SK-N-SH (cell line): ENCODE measurements around the gene USP40. TPM values are rescaled to one million over a fixed set of nuclear protein-coding genes. Genes with fewer than 3 reads are reported as not detected.

Source experiments
- CTCF ChIA-PET: fragments of 300-600, 350-600 bp; formaldehyde crosslinking; extraction: SDS; loops from one replicate; lab custom pipeline; 2021; lab: Yijun Ruan, JAX
- POLR2A ChIA-PET: fragments of 350-600 bp; sonication (Branson Sonifier 250); formaldehyde crosslinking; extraction: SDS; loops from one replicate; lab custom pipeline; 2020; ENCODE audit warnings: antibody characterized with exemption, inconsistent platforms; lab: Yijun Ruan, JAX
- DNase-seq: peaks from one replicate; pipeline ENCODE4 v3.0.0; 2012
- H2AFZ ChIP-seq: fragments of 200-600 bp; sonication (generic); 2 replicates; pipeline ENCODE4 v1.8.1; 2016; ENCODE audit warnings: antibody characterized with exemption, mild to moderate bottlenecking, low read depth
- H3F3A ChIP-seq: fragments of 200-600 bp; sonication (generic); replicated peaks from 2 replicates; pipeline ENCODE3; 2016; ENCODE audit warnings: antibody characterized with exemption, mild to moderate bottlenecking; ENCODE audit not compliant: insufficient read depth
- H3K27ac ChIP-seq, 2 experiments: fragments of 200-500 bp in 1 of 2; fragments of 200-600 bp in 1 of 2; sonication (Bioruptor generic) in 1 of 2; sonication (generic), shearing (Covaris generic) in 1 of 2; 2 replicates each; pipeline versions ENCODE4 v1.5.1 to v1.6.1; 2014 to 2016; ENCODE audit warnings: low read depth in 2 of 2, inconsistent platforms in 1 of 2, low read length in 1 of 2, mild to moderate bottlenecking in 1 of 2, mixed read lengths in 1 of 2
- H3K27me3 ChIP-seq: fragments of 200-600 bp; sonication (generic), shearing (Covaris generic); 2 replicates; pipeline ENCODE4 v1.6.1; 2016; ENCODE audit warnings: mixed run types; ENCODE audit not compliant: insufficient read depth
- H3K36me3 ChIP-seq, 2 experiments: fragments of 200-500 bp in 1 of 2; fragments of 200-600 bp in 1 of 2; sonication (Bioruptor generic) in 1 of 2; sonication (generic) in 1 of 2; replicated peaks in 1 of 2; 2 replicates each; pipeline versions ENCODE3 to v1.5.1; 2014 to 2016; ENCODE audit warnings: low read length in 1 of 2, mild to moderate bottlenecking in 1 of 2; ENCODE audit not compliant: insufficient read depth in 2 of 2, control insufficient read depth in 1 of 2
- H3K4me1 ChIP-seq, 2 experiments: fragments of 200-500 bp in 1 of 2; fragments of 200-600 bp in 1 of 2; sonication (Bioruptor generic) in 1 of 2; sonication (generic), shearing (Covaris generic) in 1 of 2; 2 replicates each; pipeline versions ENCODE4 v1.5.1 to v1.6.1; 2014 to 2016; ENCODE audit warnings: low read depth in 1 of 2, low read length in 1 of 2, mixed run types in 1 of 2; ENCODE audit not compliant: insufficient read depth in 2 of 2, control insufficient read depth in 1 of 2
- H3K4me2 ChIP-seq: fragments of 200-600 bp; sonication (generic), shearing (Covaris generic); 2 replicates; pipeline ENCODE4 v1.6.1; 2017; ENCODE audit warnings: mixed run types
- H3K4me3 ChIP-seq, 2 experiments: fragments of 200-500 bp in 1 of 2; fragments of 200-600 bp in 1 of 2; sonication (Bioruptor generic) in 1 of 2; sonication (generic), shearing (Covaris generic) in 1 of 2; 2 replicates each; pipeline versions ENCODE4 v1.5.1 to v1.8.1; 2014 to 2016; ENCODE audit warnings: low read depth in 2 of 2, inconsistent platforms in 1 of 2, low read length in 1 of 2, mild to moderate bottlenecking in 1 of 2, mixed read lengths in 1 of 2, moderate library complexity in 1 of 2
- H3K79me2 ChIP-seq: fragments of 200-600 bp; sonication (generic); 2 replicates; pipeline ENCODE4 v1.8.1; 2017; ENCODE audit warnings: mild to moderate bottlenecking; ENCODE audit not compliant: insufficient read depth
- H3K9ac ChIP-seq: fragments of 200-600 bp; sonication (generic); 2 replicates; pipeline ENCODE4 v1.6.1; 2017; ENCODE audit warnings: mixed run types
- H3K9me2 ChIP-seq: fragments of 200-600 bp; sonication (generic); 2 replicates; pipeline ENCODE4 v1.6.1; 2017; ENCODE audit warnings: mixed run types
- H3K9me3 ChIP-seq: fragments of 200-600 bp; sonication (generic); 2 replicates; pipeline ENCODE4 v1.6.1; 2017; ENCODE audit warnings: mixed run types, mild to moderate bottlenecking, moderate library complexity
- H4K20me1 ChIP-seq: fragments of 200-600 bp; sonication (generic); 2 replicates; pipeline ENCODE4 v1.6.1; 2017; ENCODE audit warnings: mild to moderate bottlenecking, mixed run types; ENCODE audit not compliant: insufficient read depth
- EP300 ChIP-seq, 2 experiments: IDR thresholded peaks; 2 replicates each; pipeline versions ENCODE4 v1.4.0 to v1.6.1; 2012; ENCODE audit warnings: borderline replicate concordance in 1 of 2, low read depth in 1 of 2, low read length in 1 of 2
- FOXM1 ChIP-seq: IDR thresholded peaks from 2 replicates; pipeline ENCODE4 v1.4.0; 2012; ENCODE audit warnings: low read depth, mild to moderate bottlenecking
- GATA2 ChIP-seq: sonication (generic); formaldehyde crosslinking; IDR thresholded peaks from 2 replicates; pipeline ENCODE4 v1.5.0; 2020; ENCODE audit warnings: mild to moderate bottlenecking, missing genetic modification reagents
- MEF2A ChIP-seq: IDR thresholded peaks from 2 replicates; pipeline ENCODE4 v1.4.0; 2012; ENCODE audit warnings: low read depth, borderline replicate concordance
- MXI1 ChIP-seq: IDR thresholded peaks from 2 replicates; pipeline ENCODE4 v1.6.1; 2012; ENCODE audit warnings: mild to moderate bottlenecking, low read depth, low read length, improper control_type of control experiment
- NFIC ChIP-seq: IDR thresholded peaks from 2 replicates; pipeline ENCODE4 v1.4.0; 2012; ENCODE audit warnings: borderline replicate concordance
- RAD21 ChIP-seq: IDR thresholded peaks from 2 replicates; pipeline ENCODE4 v1.6.1; 2012; ENCODE audit warnings: mild to moderate bottlenecking, low read length
- RCOR1 ChIP-seq: fragments of 150-350 bp; IDR thresholded peaks from 2 replicates; pipeline ENCODE4 v1.6.1; 2017; ENCODE audit warnings: antibody characterized with exemption, low read length
- SIN3A ChIP-seq: IDR thresholded peaks from 2 replicates; pipeline ENCODE4 v1.6.1; 2012; ENCODE audit warnings: low read depth, mild to moderate bottlenecking, low read length, moderate library complexity, borderline replicate concordance
- WGBS: methylation state at CpG from one replicate; pipeline ENCODE4 v1.1.6; 2017; ENCODE audit warnings: low lambda C conversion rate; 5-methylcytosine and 5-hydroxymethylcytosine counted together
- polyA plus RNA-seq, 3 experiments: library from polyadenylated mRNA; depleted of rRNA; stranded (reverse); fragments of >200 nt; gene quantifications; 2 replicates each; pipeline ENCODE4 v1.2.3, GENCODE V29; 2012
- TF ChIP-seq, protein P1 (sequence below): IDR thresholded peaks from 2 replicates; pipeline ENCODE4 v1.4.0; 2012; ENCODE audit warnings: low read depth
- TF ChIP-seq, protein P2 (sequence below): fragments of 150-350 bp; IDR thresholded peaks from 2 replicates; pipeline ENCODE4 v1.6.1; 2017; ENCODE audit warnings: antibody characterized with exemption, low read length, low read depth, borderline replicate concordance
- TF ChIP-seq, protein P3 (sequence below): IDR thresholded peaks from 2 replicates; pipeline ENCODE4 v1.6.1; 2012; ENCODE audit warnings: mild to moderate bottlenecking, low read depth, low read length, moderate library complexity
- TF ChIP-seq, protein P4 (sequence below): fragments of 200-600 bp; sonication (generic); IDR thresholded peaks from 2 replicates; pipeline ENCODE4 v1.6.1; 2017; ENCODE audit warnings: antibody characterized with exemption, mild to moderate bottlenecking, moderate library complexity

The USP40 gene
- polyA plus RNA-seq, 1 of the 3 experiments (the other 2 are of a cell fraction), result 37.0 TPM

DNA sequence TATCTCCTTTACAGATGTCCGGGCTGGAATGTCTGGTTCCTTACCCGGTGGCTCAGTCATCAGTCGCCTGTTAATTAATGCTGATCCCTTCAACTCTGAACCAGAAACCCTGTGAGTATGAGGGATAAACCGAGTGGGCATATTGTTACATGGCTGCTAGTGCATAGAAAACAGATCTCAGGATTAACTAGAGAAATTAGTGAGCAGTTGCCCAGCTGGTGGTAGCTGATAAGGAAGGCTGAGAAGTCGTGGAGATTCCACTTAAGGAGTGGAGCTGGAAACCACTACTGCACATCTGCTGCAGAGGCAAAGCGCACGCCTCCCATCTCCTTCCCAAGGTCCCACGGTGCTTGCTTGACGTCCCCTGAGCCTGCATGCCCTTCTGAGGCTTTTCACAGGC, 114.6 kb downstream of the USP40 start (continued):
- no peak for TF ChIP-seq MEF2A

DNA sequence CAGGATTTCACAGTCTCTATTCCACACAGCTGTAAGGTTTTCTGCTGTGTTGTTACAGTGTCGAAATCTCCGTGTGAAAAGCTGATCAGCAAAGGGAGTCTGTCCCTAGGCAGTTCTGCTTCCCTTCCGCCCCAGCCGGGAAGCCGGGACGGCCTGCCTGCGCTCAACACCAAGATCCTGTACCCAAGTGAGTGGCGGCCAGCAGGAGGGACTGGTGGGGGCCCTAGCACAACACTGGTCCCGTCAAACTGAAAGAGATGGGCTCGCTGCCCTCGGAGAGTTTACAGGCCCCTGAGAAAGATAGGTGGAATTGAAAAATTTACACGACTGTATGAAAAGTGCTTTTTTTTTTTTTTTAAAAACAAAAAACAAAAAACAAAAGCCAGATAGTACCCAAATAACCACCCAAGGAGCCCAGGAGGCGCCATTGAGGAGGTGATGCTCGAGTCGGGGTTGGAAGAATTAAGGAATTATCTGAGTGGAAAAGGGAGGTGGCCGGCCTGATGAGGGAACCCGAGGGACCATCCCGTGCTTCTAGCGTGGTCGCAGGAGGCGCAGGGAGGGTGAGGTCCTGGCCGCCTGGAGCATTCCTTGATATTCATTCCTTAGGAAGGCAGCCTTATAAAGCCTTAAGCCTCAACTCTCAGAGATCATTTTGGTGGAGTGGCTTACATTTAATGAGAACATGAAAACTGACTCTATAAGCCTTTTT, 115.6 kb downstream of the USP40 start:
- Histone ChIP-seq H4K20me1 (no peaks in the 10 kb centered on the region), H3K36me3 (peaks cover 3 to 65% of the 10 kb centered on the region in 2 experiments), H3K9me2 (no peaks in the 10 kb centered on the region), H3K79me2 (no peaks in the 10 kb centered on the region), H3K27me3 (no peaks in the 10 kb centered on the region), H2AFZ (no peak overlapping the region), H3K9ac (no peak overlapping the region), H3K4me1 (no peaks in the 10 kb centered on the region), H3K9me3 (no peaks in the 10 kb centered on the region), H3F3A (no peaks in the 10 kb centered on the region), H3K27ac (no peak overlapping the region), H3K4me3 (no peak overlapping the region), H3K4me2 (no peak overlapping the region)
- no peak for DNase-seq
- WGBS, result 96% methylated on average over 21 of the region's 22 CpGs
- TF ChIP-seq RCOR1 (no peak), EP300 (IDR thresholded peaks at IDR 0.05; ENCODE audit: borderline replicate concordance in 1 of 2, low read depth in 1 of 2, low read length in 1 of 2) (no peak), GATA2 (CRISPR knock-in tag) (no peak), SIN3A (no peak), MXI1 (no peak), RAD21 (no peak)
- TF ChIP-seq, protein P1, sequence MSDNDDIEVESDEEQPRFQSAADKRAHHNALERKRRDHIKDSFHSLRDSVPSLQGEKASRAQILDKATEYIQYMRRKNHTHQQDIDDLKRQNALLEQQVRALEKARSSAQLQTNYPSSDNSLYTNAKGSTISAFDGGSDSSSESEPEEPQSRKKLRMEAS, result no peak
- POLR2A ChIA-PET, result no interaction called here
- CTCF ChIA-PET, result interaction anchor here (1.2 kb wide), 1 partner anchor 8 kb away, joined by 4 read pairs; no protein-coding TSS in a partner anchor

DNA sequence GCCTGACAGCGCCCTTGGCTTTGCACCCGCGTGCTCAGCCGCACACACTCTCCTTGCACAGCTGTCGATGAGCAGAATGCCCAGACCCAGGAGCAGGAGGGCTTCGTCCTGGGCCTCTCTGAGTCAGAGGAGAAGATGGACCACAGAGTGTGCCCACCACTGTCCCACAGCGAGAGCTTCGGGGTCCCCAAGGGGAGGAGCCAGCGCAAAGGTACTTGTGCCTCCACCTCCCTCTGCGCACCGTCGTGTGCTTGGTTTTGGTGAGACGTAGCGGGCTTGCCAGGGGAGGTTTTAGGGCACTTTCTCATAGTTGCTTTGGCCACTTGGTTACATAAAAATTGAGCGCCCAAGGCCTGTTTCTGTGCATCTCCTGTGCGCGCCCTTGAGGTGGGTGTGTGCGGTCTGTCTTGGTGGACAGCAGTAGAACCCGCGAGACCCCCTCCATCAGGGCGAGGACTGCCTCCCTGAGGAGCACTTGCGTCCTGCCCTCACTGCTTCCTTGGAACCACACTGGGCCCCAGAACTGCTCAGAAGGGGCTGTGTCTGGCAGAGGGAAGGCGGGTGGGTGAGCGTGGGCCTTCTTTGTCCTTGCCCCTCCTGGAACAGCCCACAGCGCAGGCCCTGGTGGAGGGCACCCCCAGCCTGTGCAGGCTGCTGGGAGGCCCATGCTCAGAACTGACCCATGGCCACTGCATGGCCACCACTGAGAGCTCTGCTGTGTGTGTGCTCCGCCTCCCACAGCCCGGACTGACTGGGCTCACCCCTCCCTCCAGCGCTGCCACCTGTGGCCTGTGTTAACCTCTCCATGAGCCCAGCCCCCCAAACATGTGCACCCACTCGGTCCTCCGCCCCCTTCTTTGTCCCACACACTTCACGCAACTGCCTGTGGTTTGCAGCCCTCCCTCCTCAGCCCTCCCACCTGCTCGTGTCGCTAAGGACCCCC, 116.4 kb downstream of the USP40 start:
- H3K4me1 ChIP-seq, result no peaks in the 10 kb centered on the region
- no peak for DNase-seq
- H3K27me3 ChIP-seq, result no peaks in the 10 kb centered on the region
- H3K79me2 ChIP-seq, result no peaks in the 10 kb centered on the region
- H3K9me3 ChIP-seq, result no peaks in the 10 kb centered on the region
- H3F3A ChIP-seq, result no peaks in the 10 kb centered on the region
- POLR2A ChIA-PET, result no interaction called here
- no peak overlapping the region for H2AFZ ChIP-seq
- CTCF ChIA-PET, result no interaction called here
- H4K20me1 ChIP-seq, result no peaks in the 10 kb centered on the region
- H3K9ac ChIP-seq, result no peak overlapping the region
- H3K36me3 ChIP-seq, result peaks cover 4 to 63% of the 10 kb centered on the region in 2 experiments
- H3K4me3 ChIP-seq, result no peak overlapping the region
- H3K4me2 ChIP-seq, result no peak overlapping the region
- no peaks in the 10 kb centered on the region for H3K9me2 ChIP-seq
- H3K27ac ChIP-seq, result no peak overlapping the region
- WGBS, result 98% methylated on average over 23 of the region's 33 CpGs
- TF ChIP-seq, protein P2, sequence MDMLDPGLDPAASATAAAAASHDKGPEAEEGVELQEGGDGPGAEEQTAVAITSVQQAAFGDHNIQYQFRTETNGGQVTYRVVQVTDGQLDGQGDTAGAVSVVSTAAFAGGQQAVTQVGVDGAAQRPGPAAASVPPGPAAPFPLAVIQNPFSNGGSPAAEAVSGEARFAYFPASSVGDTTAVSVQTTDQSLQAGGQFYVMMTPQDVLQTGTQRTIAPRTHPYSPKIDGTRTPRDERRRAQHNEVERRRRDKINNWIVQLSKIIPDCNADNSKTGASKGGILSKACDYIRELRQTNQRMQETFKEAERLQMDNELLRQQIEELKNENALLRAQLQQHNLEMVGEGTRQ, result no peak
- TF ChIP-seq NFIC (no peak), RAD21 (no peak), EP300 (IDR thresholded peaks at IDR 0.05; ENCODE audit: borderline replicate concordance in 1 of 2, low read depth in 1 of 2, low read length in 1 of 2) (no peak), FOXM1 (no peak)
- TF ChIP-seq, protein P3, sequence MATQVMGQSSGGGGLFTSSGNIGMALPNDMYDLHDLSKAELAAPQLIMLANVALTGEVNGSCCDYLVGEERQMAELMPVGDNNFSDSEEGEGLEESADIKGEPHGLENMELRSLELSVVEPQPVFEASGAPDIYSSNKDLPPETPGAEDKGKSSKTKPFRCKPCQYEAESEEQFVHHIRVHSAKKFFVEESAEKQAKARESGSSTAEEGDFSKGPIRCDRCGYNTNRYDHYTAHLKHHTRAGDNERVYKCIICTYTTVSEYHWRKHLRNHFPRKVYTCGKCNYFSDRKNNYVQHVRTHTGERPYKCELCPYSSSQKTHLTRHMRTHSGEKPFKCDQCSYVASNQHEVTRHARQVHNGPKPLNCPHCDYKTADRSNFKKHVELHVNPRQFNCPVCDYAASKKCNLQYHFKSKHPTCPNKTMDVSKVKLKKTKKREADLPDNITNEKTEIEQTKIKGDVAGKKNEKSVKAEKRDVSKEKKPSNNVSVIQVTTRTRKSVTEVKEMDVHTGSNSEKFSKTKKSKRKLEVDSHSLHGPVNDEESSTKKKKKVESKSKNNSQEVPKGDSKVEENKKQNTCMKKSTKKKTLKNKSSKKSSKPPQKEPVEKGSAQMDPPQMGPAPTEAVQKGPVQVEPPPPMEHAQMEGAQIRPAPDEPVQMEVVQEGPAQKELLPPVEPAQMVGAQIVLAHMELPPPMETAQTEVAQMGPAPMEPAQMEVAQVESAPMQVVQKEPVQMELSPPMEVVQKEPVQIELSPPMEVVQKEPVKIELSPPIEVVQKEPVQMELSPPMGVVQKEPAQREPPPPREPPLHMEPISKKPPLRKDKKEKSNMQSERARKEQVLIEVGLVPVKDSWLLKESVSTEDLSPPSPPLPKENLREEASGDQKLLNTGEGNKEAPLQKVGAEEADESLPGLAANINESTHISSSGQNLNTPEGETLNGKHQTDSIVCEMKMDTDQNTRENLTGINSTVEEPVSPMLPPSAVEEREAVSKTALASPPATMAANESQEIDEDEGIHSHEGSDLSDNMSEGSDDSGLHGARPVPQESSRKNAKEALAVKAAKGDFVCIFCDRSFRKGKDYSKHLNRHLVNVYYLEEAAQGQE, result no peak
- TF ChIP-seq, protein P1, result no peak
- TF ChIP-seq, protein P4, sequence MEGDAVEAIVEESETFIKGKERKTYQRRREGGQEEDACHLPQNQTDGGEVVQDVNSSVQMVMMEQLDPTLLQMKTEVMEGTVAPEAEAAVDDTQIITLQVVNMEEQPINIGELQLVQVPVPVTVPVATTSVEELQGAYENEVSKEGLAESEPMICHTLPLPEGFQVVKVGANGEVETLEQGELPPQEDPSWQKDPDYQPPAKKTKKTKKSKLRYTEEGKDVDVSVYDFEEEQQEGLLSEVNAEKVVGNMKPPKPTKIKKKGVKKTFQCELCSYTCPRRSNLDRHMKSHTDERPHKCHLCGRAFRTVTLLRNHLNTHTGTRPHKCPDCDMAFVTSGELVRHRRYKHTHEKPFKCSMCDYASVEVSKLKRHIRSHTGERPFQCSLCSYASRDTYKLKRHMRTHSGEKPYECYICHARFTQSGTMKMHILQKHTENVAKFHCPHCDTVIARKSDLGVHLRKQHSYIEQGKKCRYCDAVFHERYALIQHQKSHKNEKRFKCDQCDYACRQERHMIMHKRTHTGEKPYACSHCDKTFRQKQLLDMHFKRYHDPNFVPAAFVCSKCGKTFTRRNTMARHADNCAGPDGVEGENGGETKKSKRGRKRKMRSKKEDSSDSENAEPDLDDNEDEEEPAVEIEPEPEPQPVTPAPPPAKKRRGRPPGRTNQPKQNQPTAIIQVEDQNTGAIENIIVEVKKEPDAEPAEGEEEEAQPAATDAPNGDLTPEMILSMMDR, result no peak
